Measurements from ENCODE around the gene PSMC3.
"Not testable (repeated sequence)": the region's sequence is repeated elsewhere in the genome, so short reads cannot be mapped to it uniquely, and the experiment has no call there.

PSMC3 gene

DNA sequence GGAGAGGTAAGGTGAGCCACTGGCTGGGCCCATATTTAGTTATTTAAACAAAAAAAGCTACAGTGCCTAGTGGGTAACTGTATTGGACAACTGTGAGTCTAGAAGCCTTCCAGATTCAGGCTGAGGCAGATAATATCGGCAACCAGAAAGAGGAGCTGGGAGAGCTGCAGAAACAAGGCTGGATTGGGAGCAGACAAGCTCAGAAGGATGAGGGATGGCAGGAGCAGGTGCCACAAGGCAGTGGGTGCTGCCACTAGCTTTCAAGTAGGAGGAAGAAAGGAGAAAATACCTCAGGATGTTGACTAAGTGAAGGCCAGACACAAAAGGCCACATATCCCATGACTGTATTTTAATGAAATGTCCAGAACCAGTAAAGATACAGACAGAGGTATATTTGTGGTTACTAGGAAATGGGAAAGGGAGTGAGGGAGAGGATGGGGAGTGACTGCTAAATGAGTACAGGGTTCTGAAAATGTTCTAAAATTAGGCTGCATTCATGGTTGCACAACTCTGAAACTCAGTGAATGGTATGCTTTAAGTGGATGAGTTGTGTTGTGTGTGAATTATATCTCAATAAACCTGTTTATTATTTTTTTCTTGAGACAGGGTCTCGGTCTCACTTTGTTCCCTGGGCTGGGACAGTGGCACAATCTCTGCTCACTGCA is 34.5 kb upstream of the PSMC3 start:
- Histone ChIP-seq H3K27me3 (ENCODE audit: control insufficient read depth, insufficient read depth, low read length, poor library complexity, severe bottlenecking) (no peaks in the 10 kb centered on the region), H3K4me1 (ENCODE audit: control insufficient read depth, insufficient read depth, low read length) (peaks cover 5% of the 10 kb centered on the region), H3K4me3 (ENCODE audit: insufficient read depth, low read depth, low read length) (no peak overlapping the region), H3K36me3 (ENCODE audit: control insufficient read depth, insufficient read depth, low read length) (no peaks in the 10 kb centered on the region), H3K27ac (ENCODE audit: insufficient read depth, low read depth, low read length, poor library complexity, severe bottlenecking) (no peak overlapping the region), H3K9me3 (ENCODE audit: control insufficient read depth, low read length) (no peaks in the 10 kb centered on the region)
- 92 to 96% methylated on average over 2 of the region's 2 CpGs for WGBS, 2 experiments

DNA sequence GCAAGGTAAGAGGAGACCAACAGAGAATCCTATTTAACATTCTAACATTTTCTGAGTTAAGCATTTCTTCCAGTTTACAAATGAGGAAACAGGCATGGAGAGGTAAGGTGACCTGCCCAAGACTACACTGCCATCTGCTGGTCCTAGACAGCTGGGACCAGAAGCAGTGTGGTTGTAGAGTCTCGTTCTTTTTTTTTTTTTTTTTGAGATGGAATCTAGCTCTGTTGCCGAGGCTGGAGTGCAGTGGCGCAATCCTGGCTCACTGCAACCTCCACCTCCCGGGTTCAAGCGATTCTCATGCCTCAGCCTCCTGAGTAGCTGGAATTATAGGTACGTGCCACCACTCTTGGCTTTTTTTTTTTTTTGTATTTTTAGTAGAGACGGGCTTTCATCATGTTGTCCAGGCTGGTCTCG is 28.0 kb upstream of the PSMC3 start:
- H3K4me1 ChIP-seq (ENCODE audit: control insufficient read depth, insufficient read depth, low read length); H3K4me3 ChIP-seq (ENCODE audit: insufficient read depth, low read depth, low read length); H3K36me3 ChIP-seq (ENCODE audit: control insufficient read depth, insufficient read depth, low read length); H3K9me3 ChIP-seq (ENCODE audit: control insufficient read depth, low read length); H3K27ac ChIP-seq (ENCODE audit: insufficient read depth, low read depth, low read length, poor library complexity, severe bottlenecking); H3K27me3 ChIP-seq (ENCODE audit: control insufficient read depth, insufficient read depth, low read length, poor library complexity, severe bottlenecking): not testable (repeated sequence)
- WGBS, 2 experiments, result 52 to 65% methylated on average over 7 of the region's 8 CpGs

DNA sequence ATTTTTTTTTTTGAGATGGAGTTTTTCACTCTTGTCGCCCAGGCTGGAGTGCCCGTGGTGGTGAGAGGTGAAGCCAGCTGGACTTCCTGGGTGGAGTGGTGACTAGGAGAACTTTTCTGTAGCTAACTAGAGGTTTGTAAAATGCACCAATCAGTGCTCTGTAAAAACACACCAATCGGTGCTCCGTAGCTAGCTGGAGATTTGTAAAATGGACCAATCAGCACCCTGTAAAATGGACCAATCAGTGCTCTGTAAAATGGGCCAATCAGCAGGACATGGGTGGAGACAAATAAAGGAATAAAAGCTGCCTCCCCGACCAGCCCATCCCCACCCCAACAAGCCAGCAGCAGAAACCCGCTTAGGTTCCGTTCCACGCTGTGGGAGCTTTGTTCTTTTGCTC is 27.1 kb upstream of the PSMC3 start:
- Histone ChIP-seq H3K4me3 (ENCODE audit: insufficient read depth, low read depth, low read length) (no peak overlapping the region), H3K27me3 (ENCODE audit: control insufficient read depth, insufficient read depth, low read length, poor library complexity, severe bottlenecking) (no peaks in the 10 kb centered on the region), H3K4me1 (ENCODE audit: control insufficient read depth, insufficient read depth, low read length) (no peaks in the 10 kb centered on the region), H3K27ac (ENCODE audit: insufficient read depth, low read depth, low read length, poor library complexity, severe bottlenecking) (no peak overlapping the region), H3K9me3 (ENCODE audit: control insufficient read depth, low read length) (no peaks in the 10 kb centered on the region), H3K36me3 (ENCODE audit: control insufficient read depth, insufficient read depth, low read length) (no peaks in the 10 kb centered on the region)
- 94 to 96% methylated on average over 8 of the region's 8 CpGs for WGBS, 2 experiments

DNA sequence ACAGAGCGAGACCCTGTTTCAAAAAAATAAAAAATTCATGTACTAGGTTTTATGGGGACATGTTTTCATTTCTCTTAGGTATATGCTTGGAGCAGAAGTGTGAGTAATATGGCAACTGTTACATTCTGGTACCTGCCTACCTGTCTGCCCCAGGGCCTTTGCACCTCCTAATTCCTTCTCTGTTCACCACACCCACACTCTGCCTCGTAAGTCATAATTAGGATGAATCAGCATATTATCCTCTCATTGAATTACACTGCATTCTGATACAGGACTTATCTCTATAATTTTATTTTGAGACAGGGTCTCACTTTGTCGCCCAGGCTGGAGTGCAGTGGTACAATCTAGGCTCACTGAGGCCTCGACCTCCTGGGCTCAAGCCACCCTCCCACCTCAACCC is 25.8 kb upstream of the PSMC3 start:
- Histone ChIP-seq H3K4me1 (ENCODE audit: control insufficient read depth, insufficient read depth, low read length) (no peaks in the 10 kb centered on the region), H3K36me3 (ENCODE audit: control insufficient read depth, insufficient read depth, low read length) (no peaks in the 10 kb centered on the region), H3K27ac (ENCODE audit: insufficient read depth, low read depth, low read length, poor library complexity, severe bottlenecking) (no peak overlapping the region), H3K27me3 (ENCODE audit: control insufficient read depth, insufficient read depth, low read length, poor library complexity, severe bottlenecking) (no peaks in the 10 kb centered on the region), H3K4me3 (ENCODE audit: insufficient read depth, low read depth, low read length) (no peak overlapping the region), H3K9me3 (ENCODE audit: control insufficient read depth, low read length) (no peaks in the 10 kb centered on the region)
- 91 to 95% methylated on average over 4 of the region's 4 CpGs for WGBS, 2 experiments

DNA sequence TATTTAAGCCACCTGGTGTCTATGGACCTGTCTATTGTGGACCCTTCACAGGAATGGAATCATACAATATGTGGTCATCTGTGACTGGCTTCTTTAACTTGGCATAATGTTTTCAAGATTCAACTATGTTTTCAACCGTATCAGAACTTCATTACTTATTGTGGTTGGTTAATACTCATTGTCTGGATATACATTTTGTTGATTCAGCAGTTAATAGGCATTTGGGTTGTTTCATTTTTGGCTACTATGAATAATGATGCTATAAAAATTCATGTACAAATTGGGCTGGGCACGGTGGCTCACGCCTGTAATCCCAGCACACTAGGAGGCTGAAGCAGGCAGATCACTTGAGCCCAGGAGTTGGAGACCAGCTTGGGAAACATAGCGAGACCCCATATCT is 25.2 kb upstream of the PSMC3 start:
- no peaks in the 10 kb centered on the region for H3K36me3 ChIP-seq (ENCODE audit: control insufficient read depth, insufficient read depth, low read length)
- H3K27ac ChIP-seq (ENCODE audit: insufficient read depth, low read depth, low read length, poor library complexity, severe bottlenecking), result no peak overlapping the region
- H3K9me3 ChIP-seq (ENCODE audit: control insufficient read depth, low read length), result no peaks in the 10 kb centered on the region
- WGBS, 2 experiments, result 92 to 100% methylated on average over 3 of the region's 4 CpGs
- no peaks in the 10 kb centered on the region for H3K4me1 ChIP-seq (ENCODE audit: control insufficient read depth, insufficient read depth, low read length)
- H3K27me3 ChIP-seq (ENCODE audit: control insufficient read depth, insufficient read depth, low read length, poor library complexity, severe bottlenecking), result no peaks in the 10 kb centered on the region
- H3K4me3 ChIP-seq (ENCODE audit: insufficient read depth, low read depth, low read length), result no peak overlapping the region

DNA sequence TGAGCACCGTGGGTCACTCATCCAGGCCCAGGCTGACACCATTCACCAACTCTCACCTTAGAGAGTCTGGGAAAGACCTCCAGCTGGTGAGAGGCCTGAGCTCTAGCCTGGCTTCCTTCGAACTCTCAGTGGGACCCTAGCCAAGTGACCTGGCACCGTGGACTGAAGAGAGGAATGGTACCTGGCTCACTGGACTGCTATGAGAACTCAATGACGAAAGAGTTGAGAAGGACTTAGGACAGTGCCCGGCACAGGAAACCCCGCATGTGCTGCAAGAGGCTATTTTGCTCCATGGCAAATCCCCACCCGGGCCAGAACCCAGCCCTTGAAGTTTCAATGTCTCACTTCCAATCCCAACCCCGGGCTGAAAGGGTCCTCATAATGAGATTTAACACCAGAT is 23.3 kb upstream of the PSMC3 start:
- H3K4me1 ChIP-seq (ENCODE audit: control insufficient read depth, insufficient read depth, low read length), result no peaks in the 10 kb centered on the region
- H3K9me3 ChIP-seq (ENCODE audit: control insufficient read depth, low read length), result no peaks in the 10 kb centered on the region
- H3K36me3 ChIP-seq (ENCODE audit: control insufficient read depth, insufficient read depth, low read length), result no peaks in the 10 kb centered on the region
- H3K4me3 ChIP-seq (ENCODE audit: insufficient read depth, low read depth, low read length), result no peak overlapping the region
- no peak overlapping the region for H3K27ac ChIP-seq (ENCODE audit: insufficient read depth, low read depth, low read length, poor library complexity, severe bottlenecking)
- WGBS, 2 experiments, result 91 to 93% methylated on average over 7 to 8 of the region's 8 CpGs
- H3K27me3 ChIP-seq (ENCODE audit: control insufficient read depth, insufficient read depth, low read length, poor library complexity, severe bottlenecking), result no peaks in the 10 kb centered on the region

DNA sequence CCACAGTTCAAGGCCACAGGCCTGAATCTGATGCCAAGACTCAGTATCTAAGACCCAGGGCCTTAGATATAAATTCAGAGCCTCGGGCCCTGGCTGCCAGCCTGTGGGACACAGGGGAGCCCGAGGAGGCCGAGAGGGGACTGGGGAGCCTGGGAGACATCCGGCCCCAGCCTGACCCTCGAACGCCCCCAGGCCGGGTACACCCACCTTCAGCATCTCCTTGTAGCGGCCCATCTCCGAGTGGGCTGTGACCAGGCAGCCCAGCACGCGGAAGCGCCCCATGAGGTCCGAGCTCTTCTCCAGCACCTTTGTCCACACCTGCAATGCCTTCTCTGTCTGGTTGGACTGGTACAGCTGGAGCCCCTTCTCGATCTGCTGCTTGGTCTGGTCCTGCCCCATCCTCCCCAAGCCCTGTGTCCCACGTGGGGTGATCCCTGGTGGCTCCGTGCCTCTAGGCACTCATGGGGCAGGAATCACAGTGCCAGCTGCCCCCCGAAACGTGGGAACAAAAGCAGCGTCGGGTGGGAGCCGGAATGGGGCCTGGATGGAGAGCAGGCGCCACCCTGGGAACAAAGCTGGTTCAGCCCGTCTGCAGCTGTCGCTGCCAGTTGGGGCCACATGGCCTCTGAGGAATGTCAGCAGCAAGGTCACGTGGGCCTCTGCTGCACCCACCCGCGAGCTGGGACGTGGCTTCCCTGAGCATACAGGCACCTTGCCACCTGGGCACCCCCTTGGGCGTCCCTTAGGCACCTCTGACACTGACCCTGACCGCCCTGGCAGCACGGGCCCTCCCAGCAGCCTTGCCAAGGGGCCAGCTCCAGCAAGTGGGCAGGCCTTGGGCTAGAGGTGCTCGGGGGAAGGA is 22.6 kb upstream of the PSMC3 start, which contains the start of gene RAPSN:
TSS of gene RAPSN (minus strand) at position 571 of the 862 bp plus-strand sequence. CDS start at position 399, 172 bp downstream.
- 90 to 92% methylated on average over 32 of the region's 32 CpGs for WGBS, 2 experiments
- no peaks in the 10 kb centered on the region for H3K27me3 ChIP-seq (ENCODE audit: control insufficient read depth, insufficient read depth, low read length, poor library complexity, severe bottlenecking)
- no peaks in the 10 kb centered on the region for H3K36me3 ChIP-seq (ENCODE audit: control insufficient read depth, insufficient read depth, low read length)
- H3K9me3 ChIP-seq (ENCODE audit: control insufficient read depth, low read length), result no peaks in the 10 kb centered on the region
- H3K4me1 ChIP-seq (ENCODE audit: control insufficient read depth, insufficient read depth, low read length), result no peaks in the 10 kb centered on the region
- H3K27ac ChIP-seq (ENCODE audit: insufficient read depth, low read depth, low read length, poor library complexity, severe bottlenecking), result no peak within 1 kb of the TSS
- H3K4me3 ChIP-seq (ENCODE audit: insufficient read depth, low read depth, low read length), result no peak within 1 kb of the TSS

DNA sequence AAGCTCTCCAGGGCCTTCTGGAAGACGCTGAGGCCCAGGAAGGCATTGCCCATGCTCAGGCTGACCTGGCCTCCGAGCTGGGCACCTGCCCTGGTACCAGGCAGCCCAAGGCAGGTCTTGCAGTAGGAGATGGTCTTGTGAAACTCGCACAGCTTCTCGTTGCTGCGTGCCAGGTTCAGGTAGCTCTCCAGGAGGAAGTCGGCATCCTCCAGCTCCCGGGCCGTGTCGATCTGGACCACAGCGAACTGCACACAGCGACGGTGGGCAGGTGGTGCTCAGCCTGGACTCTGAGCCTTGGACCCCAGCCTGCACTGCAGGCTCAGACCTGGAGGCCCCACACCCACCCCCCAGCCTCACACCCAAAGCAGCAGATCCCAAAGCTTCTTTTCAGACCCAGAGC is 21.7 kb upstream of the PSMC3 start:
- WGBS, 2 experiments, result 93 to 96% methylated on average over 12 of the region's 12 CpGs
- Histone ChIP-seq H3K4me3 (ENCODE audit: insufficient read depth, low read depth, low read length) (no peak overlapping the region), H3K9me3 (ENCODE audit: control insufficient read depth, low read length) (no peaks in the 10 kb centered on the region), H3K27ac (ENCODE audit: insufficient read depth, low read depth, low read length, poor library complexity, severe bottlenecking) (no peak overlapping the region), H3K4me1 (ENCODE audit: control insufficient read depth, insufficient read depth, low read length) (no peaks in the 10 kb centered on the region), H3K36me3 (ENCODE audit: control insufficient read depth, insufficient read depth, low read length) (no peaks in the 10 kb centered on the region), H3K27me3 (ENCODE audit: control insufficient read depth, insufficient read depth, low read length, poor library complexity, severe bottlenecking) (no peaks in the 10 kb centered on the region)

DNA sequence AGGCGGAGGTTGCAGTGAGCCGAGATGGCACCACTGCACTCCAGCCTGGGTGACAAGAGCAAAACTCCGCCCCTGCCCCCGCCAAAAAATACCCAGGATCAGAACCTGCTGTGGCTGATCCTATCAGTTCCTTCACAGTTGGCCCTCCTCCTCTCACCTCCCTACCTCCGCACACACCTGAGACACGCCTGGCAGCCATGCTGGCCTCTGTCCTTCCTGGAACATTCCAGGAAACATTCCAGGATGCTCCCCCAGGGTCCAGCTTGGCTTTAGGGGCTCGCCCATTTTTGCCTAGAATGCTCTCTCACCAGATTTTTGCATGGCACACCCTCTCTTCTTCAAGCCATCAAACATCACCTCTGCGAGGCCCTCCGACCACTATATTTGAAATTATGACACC is 20.6 kb upstream of the PSMC3 start:
- 92 to 96% methylated on average over 9 of the region's 9 CpGs for WGBS, 2 experiments
- H3K4me3 ChIP-seq (ENCODE audit: insufficient read depth, low read depth, low read length), result no peak overlapping the region

DNA sequence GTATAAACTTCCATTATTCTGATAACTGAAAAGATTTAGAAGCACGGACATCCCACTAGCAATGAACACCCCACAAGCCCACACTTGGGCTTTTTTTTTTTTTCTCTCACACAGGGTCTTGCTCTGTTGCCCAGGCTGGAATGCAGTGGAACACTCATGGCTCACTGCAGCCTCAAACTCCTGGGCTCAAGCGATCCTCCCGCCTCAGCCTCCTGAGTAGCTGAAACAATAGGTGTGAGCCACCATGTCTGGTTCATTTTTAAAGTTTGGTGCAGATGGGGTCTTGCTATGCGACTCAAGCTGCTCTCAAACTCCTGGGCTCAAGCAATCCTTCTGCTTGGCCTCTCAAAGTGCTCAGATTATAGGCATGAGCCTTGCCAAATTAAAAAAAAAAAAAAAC is 19.6 kb upstream of the PSMC3 start:
- no peak overlapping the region for H3K4me3 ChIP-seq (ENCODE audit: insufficient read depth, low read depth, low read length)
- H3K27ac ChIP-seq (ENCODE audit: insufficient read depth, low read depth, low read length, poor library complexity, severe bottlenecking), result no peak overlapping the region
- no peaks in the 10 kb centered on the region for H3K4me1 ChIP-seq (ENCODE audit: control insufficient read depth, insufficient read depth, low read length)
- no peaks in the 10 kb centered on the region for H3K36me3 ChIP-seq (ENCODE audit: control insufficient read depth, insufficient read depth, low read length)
- H3K9me3 ChIP-seq (ENCODE audit: control insufficient read depth, low read length), result no peaks in the 10 kb centered on the region
- H3K27me3 ChIP-seq (ENCODE audit: control insufficient read depth, insufficient read depth, low read length, poor library complexity, severe bottlenecking), result no peaks in the 10 kb centered on the region
- WGBS, 2 experiments, result 81 to 94% methylated on average over 4 of the region's 4 CpGs

More for the DNA sequence above, 20.6 kb upstream of the PSMC3 start:
- H3K9me3 ChIP-seq (ENCODE audit: control insufficient read depth, low read length), result no peaks in the 10 kb centered on the region
- no peaks in the 10 kb centered on the region for H3K27me3 ChIP-seq (ENCODE audit: control insufficient read depth, insufficient read depth, low read length, poor library complexity, severe bottlenecking)
- H3K27ac ChIP-seq (ENCODE audit: insufficient read depth, low read depth, low read length, poor library complexity, severe bottlenecking), result no peak overlapping the region
- H3K36me3 ChIP-seq (ENCODE audit: control insufficient read depth, insufficient read depth, low read length), result no peaks in the 10 kb centered on the region
- no peaks in the 10 kb centered on the region for H3K4me1 ChIP-seq (ENCODE audit: control insufficient read depth, insufficient read depth, low read length)
